GM21717 (cell line): ENCODE data around the gene DENND1C.
"Not testable (repeated sequence)": the region's sequence is repeated elsewhere in the genome, so short reads cannot be mapped to it uniquely, and the experiment has no call there.

ENCODE experiments used
- ATAC-seq: cut with Tn5 transposase; IDR thresholded peaks from one replicate; pipeline ENCODE4 v1.9.1; 2021; ENCODE audit warnings: mild to moderate bottlenecking, moderate library complexity; ENCODE audit not compliant: unreplicated experiment

Gene DENND1C

GRCh38 chr19:6457958-6458694, 23.5 kb downstream of the DENND1C start:
- ATAC-seq = no peak

GRCh38 chr19:6455924-6456323, 25.7 kb downstream of the DENND1C start:
- no peak for ATAC-seq

- no peak for ATAC-seq
Observed at GRCh38 chr19:6453951-6454565, 27.5 kb downstream of the DENND1C start.

GRCh38 chr19:6452899-6453298, 28.7 kb downstream of the DENND1C start:
- no peak for ATAC-seq

GRCh38 chr19:6452223-6452614, 29.4 kb downstream of the DENND1C start:
- no peak for ATAC-seq

GRCh38 chr19:6451583-6452222, 29.9 kb downstream of the DENND1C start:
- ATAC-seq = no peak

- ATAC-seq = no peak
Observed at GRCh38 chr19:6450166-6450565, 31.4 kb downstream of the DENND1C start.

- no peak for ATAC-seq
Observed at GRCh38 chr19:6448045-6448444, 33.5 kb downstream of the DENND1C start.

GRCh38 chr19:6446452-6446851, 35.1 kb downstream of the DENND1C start:
- no peak for ATAC-seq

- no peak for ATAC-seq
Observed at GRCh38 chr19:6443986-6444385, 37.6 kb downstream of the DENND1C start.

- no peak for ATAC-seq
Observed at GRCh38 chr19:6442087-6442688, 39.4 kb downstream of the DENND1C start.

GRCh38 chr19:6440905-6441304, 40.7 kb downstream of the DENND1C start:
- ATAC-seq = no peak

- no peak for ATAC-seq
Observed at GRCh38 chr19:6439743-6440142, 41.8 kb downstream of the DENND1C start.

GRCh38 chr19:6433663-6434062, 47.9 kb downstream of the DENND1C start, which contains the start of gene SLC25A41:
Gene SLC25A41, minus strand, starts transcription at chr19:6433763. Its CDS starts 70 bp downstream, at chr19:6433693.
- no peak for ATAC-seq

- no peak for ATAC-seq
Observed at GRCh38 chr19:6433165-6433564, 48.4 kb downstream of the DENND1C start.

GRCh38 chr19:6431891-6432290, 49.7 kb downstream of the DENND1C start:
- ATAC-seq = no peak

- ATAC-seq = no peak
Observed at GRCh38 chr19:6429419-6430221, 52.0 kb downstream of the DENND1C start.

- not testable (repeated sequence) for ATAC-seq
Observed at GRCh38 chr19:6428692-6429418, 52.7 kb downstream of the DENND1C start.

GRCh38 chr19:6427131-6427530, 54.5 kb downstream of the DENND1C start:
- ATAC-seq = no peak
